GM12865 (cell line): Measurements from ENCODE around the gene VPS8.

Experiments used
- DNase-seq: peaks from one replicate; pipeline ENCODE4 v3.0.0; 2010; ENCODE audit warnings: low read depth
- H3K4me3 ChIP-seq: 2 replicates; pipeline ENCODE4 v1.5.1; 2011; ENCODE audit warnings: mild to moderate bottlenecking, low read depth, low read length, control low read depth
- TF ChIP-seq, protein P1 (sequence below): IDR thresholded peaks from 2 replicates; pipeline ENCODE4 v1.5.1; 2011; ENCODE audit warnings: low read length, control low read depth, low read depth, inconsistent platforms; ENCODE audit not compliant: insufficient read depth; ENCODE audit errors: missing control alignments

VPS8 gene

DNA sequence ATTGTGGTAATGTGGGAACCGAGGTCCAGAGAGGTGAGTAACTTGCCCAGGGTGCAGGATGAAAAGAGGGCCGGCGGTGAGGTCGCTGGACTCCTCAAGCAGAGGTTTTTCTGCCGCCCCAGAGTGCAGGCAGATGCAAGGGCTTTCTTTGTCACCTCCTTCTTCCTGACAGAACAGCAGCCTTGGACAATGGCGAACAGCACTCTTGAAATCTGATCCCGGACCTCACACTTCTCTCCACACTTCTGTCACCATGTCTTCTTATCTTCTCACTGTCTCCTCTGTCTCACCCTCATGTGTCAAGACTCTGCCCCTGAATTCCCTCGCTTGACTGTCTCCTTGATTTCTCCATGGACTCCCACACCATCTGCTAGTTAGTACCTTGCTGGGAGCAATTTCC, 15.4 kb upstream of the VPS8 start:
- H3K4me3 ChIP-seq = no peak overlapping the region
- no peak for DNase-seq
- TF ChIP-seq, protein P1, sequence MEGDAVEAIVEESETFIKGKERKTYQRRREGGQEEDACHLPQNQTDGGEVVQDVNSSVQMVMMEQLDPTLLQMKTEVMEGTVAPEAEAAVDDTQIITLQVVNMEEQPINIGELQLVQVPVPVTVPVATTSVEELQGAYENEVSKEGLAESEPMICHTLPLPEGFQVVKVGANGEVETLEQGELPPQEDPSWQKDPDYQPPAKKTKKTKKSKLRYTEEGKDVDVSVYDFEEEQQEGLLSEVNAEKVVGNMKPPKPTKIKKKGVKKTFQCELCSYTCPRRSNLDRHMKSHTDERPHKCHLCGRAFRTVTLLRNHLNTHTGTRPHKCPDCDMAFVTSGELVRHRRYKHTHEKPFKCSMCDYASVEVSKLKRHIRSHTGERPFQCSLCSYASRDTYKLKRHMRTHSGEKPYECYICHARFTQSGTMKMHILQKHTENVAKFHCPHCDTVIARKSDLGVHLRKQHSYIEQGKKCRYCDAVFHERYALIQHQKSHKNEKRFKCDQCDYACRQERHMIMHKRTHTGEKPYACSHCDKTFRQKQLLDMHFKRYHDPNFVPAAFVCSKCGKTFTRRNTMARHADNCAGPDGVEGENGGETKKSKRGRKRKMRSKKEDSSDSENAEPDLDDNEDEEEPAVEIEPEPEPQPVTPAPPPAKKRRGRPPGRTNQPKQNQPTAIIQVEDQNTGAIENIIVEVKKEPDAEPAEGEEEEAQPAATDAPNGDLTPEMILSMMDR = no peak

DNA sequence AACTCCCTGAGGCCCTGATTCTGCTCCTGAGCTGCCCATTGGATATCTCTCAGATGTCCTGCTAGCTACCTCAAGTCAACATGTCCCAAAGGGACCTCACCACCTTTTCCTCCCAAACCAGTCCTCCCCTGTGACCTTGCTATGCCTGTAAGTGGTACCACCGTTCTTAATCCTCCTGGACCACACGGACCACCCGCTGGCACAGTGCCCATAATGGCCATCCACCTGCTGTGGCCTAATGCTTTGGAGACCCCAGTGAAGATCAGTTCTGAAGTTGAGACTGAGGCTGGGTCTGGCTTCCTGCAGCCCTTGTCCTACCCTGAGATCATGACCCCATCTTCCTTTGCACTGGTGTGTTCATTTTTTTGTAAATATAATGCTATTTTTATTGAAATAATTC, 15.0 kb upstream of the VPS8 start:
- TF ChIP-seq, protein P1 = no peak
- no peak for DNase-seq
- no peak overlapping the region for H3K4me3 ChIP-seq

DNA sequence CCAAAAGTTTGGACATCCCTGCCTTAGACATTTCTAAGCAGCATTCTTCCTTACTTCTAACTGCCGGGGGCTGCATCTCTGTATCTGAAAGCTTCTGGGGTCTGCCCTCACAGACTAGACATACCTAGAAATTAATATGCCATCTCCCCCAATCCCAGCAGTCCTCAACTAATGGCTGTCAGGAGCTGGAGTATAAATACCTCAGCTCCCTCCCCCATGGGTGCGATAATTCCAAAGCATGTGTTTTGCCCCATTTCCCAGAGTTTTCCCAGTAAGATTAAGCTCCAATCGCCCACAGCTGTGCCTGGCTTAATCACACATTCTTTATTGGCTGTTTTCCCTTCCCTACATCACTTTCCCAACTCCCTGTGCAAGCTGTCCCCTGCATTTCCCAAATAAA, 13.8 kb upstream of the VPS8 start:
- H3K4me3 ChIP-seq = no peak overlapping the region
- no peak for DNase-seq
- TF ChIP-seq, protein P1 = no peak

DNA sequence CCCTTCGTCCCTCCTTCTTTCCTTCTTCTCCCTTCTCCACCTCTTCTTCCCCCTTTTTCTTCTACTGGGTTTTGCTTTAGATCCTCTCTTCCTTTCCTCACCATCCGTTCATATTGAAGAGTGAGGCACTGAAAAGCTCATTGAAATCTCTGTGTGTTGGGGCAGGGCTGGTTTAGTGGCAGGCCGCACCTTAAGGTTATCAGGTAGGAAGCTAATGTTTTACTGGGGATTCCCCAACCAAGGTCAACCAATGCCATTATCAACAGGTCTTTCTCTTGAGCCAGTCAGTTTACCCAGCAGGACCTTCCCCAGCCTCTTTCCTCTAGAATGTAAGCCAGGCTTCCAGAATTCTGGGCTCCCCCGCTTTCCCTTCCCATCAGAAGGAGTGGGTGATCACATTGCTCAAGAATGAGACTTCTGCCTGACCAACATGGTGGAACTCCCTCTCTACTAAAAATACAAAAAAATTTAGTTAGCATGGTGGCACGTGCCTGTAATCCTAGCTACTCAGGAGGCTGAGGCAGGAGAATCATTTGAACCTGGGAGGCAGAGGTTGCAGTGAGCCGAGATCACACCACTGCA, 11.5 kb upstream of the VPS8 start:
- TF ChIP-seq, protein P1 = no peak
- DNase-seq = no peak
- no peak overlapping the region for H3K4me3 ChIP-seq

DNA sequence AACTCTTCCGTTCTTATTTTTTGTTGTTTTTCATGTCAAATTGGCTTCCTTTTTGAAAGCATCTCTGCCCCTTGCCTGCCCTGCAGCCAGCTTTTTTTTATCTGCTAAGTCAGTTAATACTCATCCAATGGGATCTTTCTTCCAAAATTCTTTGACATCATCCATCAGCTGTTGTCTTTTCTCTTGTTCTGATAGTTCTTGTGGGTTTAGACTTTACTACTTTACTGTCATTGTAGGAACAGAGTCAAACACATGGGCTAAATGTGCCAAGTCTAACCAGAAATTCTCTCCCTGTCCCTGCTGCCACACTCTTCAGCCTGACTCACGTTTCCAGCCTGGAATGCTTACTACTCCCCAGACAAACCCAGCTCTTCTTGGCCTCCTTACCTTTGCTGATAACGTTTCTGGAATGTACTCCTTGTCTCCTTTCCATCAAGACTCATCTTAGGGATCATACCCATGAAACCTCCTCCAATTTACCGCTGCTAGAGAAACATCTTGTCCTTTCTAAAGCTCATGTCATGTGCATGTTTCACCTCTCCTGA, 10.7 kb upstream of the VPS8 start:
- TF ChIP-seq, protein P1 = no peak
- DNase-seq = no peak
- H3K4me3 ChIP-seq = no peak overlapping the region

DNA sequence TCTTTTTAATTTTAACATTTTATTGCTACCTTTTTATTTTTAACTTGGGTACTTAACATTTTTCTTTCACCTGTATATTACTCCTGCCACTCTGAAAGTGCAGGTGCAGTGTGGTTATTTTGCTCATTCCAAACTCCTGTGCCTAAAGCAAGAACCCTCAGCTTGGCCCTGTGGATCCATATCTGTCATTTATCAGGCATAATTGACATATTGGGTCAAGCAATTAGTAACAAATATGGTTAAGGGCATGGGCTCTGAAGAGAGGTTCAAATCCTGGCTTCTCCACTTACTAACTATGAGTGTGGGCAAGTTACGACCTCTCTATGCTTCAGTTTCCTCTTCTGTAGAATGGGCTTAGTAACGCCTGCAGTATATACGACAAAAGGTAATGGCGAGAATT, 9.8 kb upstream of the VPS8 start:
- TF ChIP-seq, protein P1 = no peak
- H3K4me3 ChIP-seq = no peak overlapping the region
- DNase-seq = no peak

DNA sequence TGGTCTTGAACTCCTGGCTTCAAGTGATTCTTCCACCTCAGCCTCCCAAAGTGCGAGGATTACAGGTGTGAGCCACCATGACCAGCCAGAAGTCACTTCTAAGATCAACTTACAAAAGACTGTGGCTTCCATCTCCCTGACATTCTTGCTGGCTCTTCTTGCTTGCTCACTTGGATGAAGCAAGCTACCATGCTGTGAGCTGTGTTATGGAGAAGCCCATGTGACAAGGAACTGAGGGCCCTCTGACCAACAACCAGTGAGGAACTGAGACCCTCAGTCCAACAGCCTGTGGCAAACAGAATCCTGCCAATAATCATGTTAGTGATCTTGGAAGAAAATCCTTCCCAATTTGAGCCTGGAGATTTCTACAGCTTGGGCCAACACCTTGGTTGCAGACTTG, 7.2 kb upstream of the VPS8 start:
- H3K4me3 ChIP-seq = no peak overlapping the region
- TF ChIP-seq, protein P1 = no peak
- DNase-seq = no peak
